Body of pancreas (tissue), 4 donors: ENCODE data around the gene OXSM. TPM values are rescaled to one million over a fixed set of nuclear protein-coding genes. Genes with fewer than 3 reads are reported as not detected.
A peak's percentile ranks its signal among the peaks of the same experiment; 100 is the strongest.

Experiments used
- ATAC-seq: fragments of 150-250 bp; one replicate; pipeline ENCODE4 v1.9.1; 2016
- DNase-seq, 4 donors: peaks; one replicate each; pipeline ENCODE4 v3.0.0-alpha.2; 2019
- H3K27ac ChIP-seq, 4 donors: fragments of 200-600 bp; sonication (generic); 1 replicate in 3 of 4; 2 replicates in 1 of 4; pipeline versions ENCODE4 v1.5.1 to v1.6.1; 2016 to 2019; ENCODE audit warnings: mild to moderate bottlenecking in 1 of 4, mixed read lengths in 1 of 4, moderate library complexity in 1 of 4
- H3K27me3 ChIP-seq, 2 donors: fragments of 200-600 bp; sonication (generic); one replicate each; pipeline ENCODE4 v1.6.0; 2016; ENCODE audit warnings: mild to moderate bottlenecking in 1 of 2
- H3K36me3 ChIP-seq, 2 donors: fragments of 200-600 bp; sonication (generic); replicated peaks in 1 of 2; 2 replicates each; pipeline ENCODE4 v1.5.1; 2016; ENCODE audit warnings: low read depth in 2 of 2; ENCODE audit not compliant: insufficient read depth in 1 of 2
- H3K4me1 ChIP-seq: fragments of 200-600 bp; sonication (generic); one replicate; pipeline ENCODE4 v1.6.0; 2016
- H3K4me3 ChIP-seq, 2 donors: fragments of 200-600 bp; sonication (generic); 1 replicate in 1 of 2; 2 replicates in 1 of 2; pipeline ENCODE4 v1.5.1; 2016 to 2019
- H3K9me3 ChIP-seq, 3 donors: fragments of 200-600 bp; sonication (generic); 1 replicate in 2 of 3; 2 replicates in 1 of 3; pipeline ENCODE4 v1.5.1; 2016
- POLR2A ChIP-seq, 3 donors: fragments of 450-650 bp; IDR thresholded peaks; one replicate each; pipeline ENCODE4 v1.6.1; 2016; ENCODE audit warnings: antibody characterized with exemption in 3 of 3, mild to moderate bottlenecking in 2 of 3
- WGBS, 2 donors: methylation state at CpG; one replicate each; pipeline ENCODE4 v1.1.5; 2017; 5-methylcytosine and 5-hydroxymethylcytosine counted together
- intact Hi-C: fragments of 100-400 bp; cut with DNase I; formaldehyde crosslinking; loops from one replicate; pipeline ENCODE4 v1.15.1; 2023
- total RNA-seq, 2 donors: library from RNA; depleted of rRNA; stranded (reverse); fragments of >200 nt; gene quantifications; one replicate each; pipeline ENCODE4 v1.1.0, GENCODE V29; 2016
- TF ChIP-seq, protein P1 (sequence below), 7 experiments: fragments of 450-650 bp in 4 of 7; fragments of 200-600 bp in 3 of 7; sonication (generic) in 3 of 7; IDR thresholded peaks; one replicate each; pipeline ENCODE4 v1.5.1; 2016 to 2019; ENCODE audit warnings: antibody characterized with exemption in 7 of 7

OXSM gene
- total RNA-seq, 2 donors from 2014 or later: 5.3 to 7.0 TPM

DNA sequence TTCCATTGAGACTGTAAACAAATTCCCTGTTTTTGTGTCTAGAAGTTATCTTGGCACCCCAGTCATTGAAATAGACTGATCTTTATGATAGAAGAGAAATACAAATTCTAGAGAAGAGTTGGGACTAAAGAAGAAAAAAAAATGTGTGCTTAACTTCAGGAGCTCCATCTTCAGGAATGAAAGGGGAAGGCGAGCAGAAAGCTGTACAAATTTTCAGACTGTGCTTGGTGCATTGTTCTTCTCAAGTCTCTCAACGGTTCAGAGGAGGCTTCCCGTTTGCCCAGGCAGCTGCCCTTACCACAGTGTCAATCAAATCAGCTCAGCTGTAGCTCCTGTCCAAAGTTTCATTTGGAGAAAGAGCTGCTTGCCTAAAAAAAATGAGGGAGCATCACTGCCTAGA, 41.7 kb downstream of the OXSM start:
- DNase-seq: no peak
- WGBS, 2 donors: 6 to 11% methylated on average over 3 of the region's 3 CpGs
- H3K4me3 ChIP-seq: no peak overlapping the region
- no peaks in the 10 kb centered on the region for H3K27me3 ChIP-seq
- no peak for ATAC-seq
- no peak overlapping the region for H3K27ac ChIP-seq
- intact Hi-C loops: no loop called here
- H3K4me1 ChIP-seq: no peaks in the 10 kb centered on the region
- H3K36me3 ChIP-seq: no peaks in the 10 kb centered on the region
- H3K9me3 ChIP-seq: no peaks in the 10 kb centered on the region
- TF ChIP-seq POLR2A (IDR thresholded peaks at IDR 0.05): no peak
- TF ChIP-seq, protein P1, sequence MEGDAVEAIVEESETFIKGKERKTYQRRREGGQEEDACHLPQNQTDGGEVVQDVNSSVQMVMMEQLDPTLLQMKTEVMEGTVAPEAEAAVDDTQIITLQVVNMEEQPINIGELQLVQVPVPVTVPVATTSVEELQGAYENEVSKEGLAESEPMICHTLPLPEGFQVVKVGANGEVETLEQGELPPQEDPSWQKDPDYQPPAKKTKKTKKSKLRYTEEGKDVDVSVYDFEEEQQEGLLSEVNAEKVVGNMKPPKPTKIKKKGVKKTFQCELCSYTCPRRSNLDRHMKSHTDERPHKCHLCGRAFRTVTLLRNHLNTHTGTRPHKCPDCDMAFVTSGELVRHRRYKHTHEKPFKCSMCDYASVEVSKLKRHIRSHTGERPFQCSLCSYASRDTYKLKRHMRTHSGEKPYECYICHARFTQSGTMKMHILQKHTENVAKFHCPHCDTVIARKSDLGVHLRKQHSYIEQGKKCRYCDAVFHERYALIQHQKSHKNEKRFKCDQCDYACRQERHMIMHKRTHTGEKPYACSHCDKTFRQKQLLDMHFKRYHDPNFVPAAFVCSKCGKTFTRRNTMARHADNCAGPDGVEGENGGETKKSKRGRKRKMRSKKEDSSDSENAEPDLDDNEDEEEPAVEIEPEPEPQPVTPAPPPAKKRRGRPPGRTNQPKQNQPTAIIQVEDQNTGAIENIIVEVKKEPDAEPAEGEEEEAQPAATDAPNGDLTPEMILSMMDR (IDR thresholded peaks at IDR 0.05): peak in 1 of 7 experiments; percentile 8

DNA sequence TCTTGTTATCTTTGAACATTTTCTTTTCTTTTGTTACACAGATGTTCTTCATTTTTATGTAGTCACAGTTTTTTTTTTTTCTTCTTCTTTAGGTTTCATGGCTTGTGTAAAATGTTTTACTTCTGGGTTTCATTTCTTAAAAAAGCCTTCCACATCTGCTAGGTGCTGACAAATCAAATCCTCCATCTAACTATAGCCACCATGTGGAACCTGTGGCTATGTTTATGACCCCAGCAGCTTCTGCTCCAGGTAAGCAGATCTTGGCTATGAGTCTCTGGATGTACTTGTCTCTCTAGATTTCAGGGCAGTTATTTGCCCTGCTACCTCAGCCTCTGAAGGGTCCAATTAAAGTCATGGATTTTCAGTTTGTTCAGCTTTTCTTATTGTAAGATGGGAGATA, 44.5 kb downstream of the OXSM start:
- DNase-seq (no peak), ATAC-seq (no peak)
- no peaks in the 10 kb centered on the region for H3K9me3 ChIP-seq
- H3K4me1 ChIP-seq: no peaks in the 10 kb centered on the region
- no peaks in the 10 kb centered on the region for H3K36me3 ChIP-seq
- H3K27me3 ChIP-seq: no peaks in the 10 kb centered on the region
- H3K4me3 ChIP-seq: no peak overlapping the region
- TF ChIP-seq, protein P1 (IDR thresholded peaks at IDR 0.05): no peak
- TF ChIP-seq POLR2A (IDR thresholded peaks at IDR 0.05): no peak
- intact Hi-C loops: no loop called here
- H3K27ac ChIP-seq: no peak overlapping the region

- no peaks in the 10 kb centered on the region for H3K27me3 ChIP-seq
- intact Hi-C loops: no loop called here
- ATAC-seq: no peak
- no peaks in the 10 kb centered on the region for H3K36me3 ChIP-seq
- H3K9me3 ChIP-seq: no peaks in the 10 kb centered on the region
- 87 to 93% methylated on average over 2 of the region's 2 CpGs for WGBS, 2 donors
- no peak overlapping the region for H3K4me3 ChIP-seq
- DNase-seq: no peak
- TF ChIP-seq, protein P1 (IDR thresholded peaks at IDR 0.05): no peak
- no peaks in the 10 kb centered on the region for H3K4me1 ChIP-seq
- no peak overlapping the region for H3K27ac ChIP-seq
These were observed 46.7 kb downstream of the OXSM start for GRCh38 chr3:25836579-25836978.

DNA sequence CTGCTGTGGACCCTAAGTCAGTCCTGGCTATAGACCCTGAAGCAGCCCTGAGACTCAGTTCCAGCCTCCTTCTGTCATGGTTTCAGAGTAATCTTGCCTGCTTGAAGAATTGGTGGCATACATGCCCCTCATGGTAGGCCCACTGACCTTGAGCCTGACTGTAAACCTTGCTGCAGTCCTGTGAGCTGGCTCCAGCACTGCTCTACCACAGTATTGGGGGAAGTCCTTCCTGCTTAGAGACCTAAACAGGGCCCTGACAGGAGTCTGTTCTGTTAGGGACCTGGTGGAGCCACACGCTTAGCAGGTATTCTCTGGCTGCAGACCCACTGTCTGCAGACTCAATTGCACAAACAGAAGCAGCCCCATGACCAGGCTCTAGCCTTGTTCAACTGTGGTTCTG, 47.1 kb downstream of the OXSM start:
- TF ChIP-seq POLR2A (IDR thresholded peaks at IDR 0.05): no peak
- TF ChIP-seq, protein P1 (IDR thresholded peaks at IDR 0.05): no peak
- H3K27ac ChIP-seq: no peak overlapping the region
- H3K36me3 ChIP-seq: no peaks in the 10 kb centered on the region
- DNase-seq (no peak), ATAC-seq (no peak)
- no peaks in the 10 kb centered on the region for H3K27me3 ChIP-seq
- 0% methylated on average over 1 of the region's 1 CpG; no CpG with 5 or more reads in 1 of the 2 donors for WGBS, 2 donors
- no peak overlapping the region for H3K4me3 ChIP-seq
- intact Hi-C loops: no loop called here
- no peaks in the 10 kb centered on the region for H3K9me3 ChIP-seq
- no peaks in the 10 kb centered on the region for H3K4me1 ChIP-seq

DNA sequence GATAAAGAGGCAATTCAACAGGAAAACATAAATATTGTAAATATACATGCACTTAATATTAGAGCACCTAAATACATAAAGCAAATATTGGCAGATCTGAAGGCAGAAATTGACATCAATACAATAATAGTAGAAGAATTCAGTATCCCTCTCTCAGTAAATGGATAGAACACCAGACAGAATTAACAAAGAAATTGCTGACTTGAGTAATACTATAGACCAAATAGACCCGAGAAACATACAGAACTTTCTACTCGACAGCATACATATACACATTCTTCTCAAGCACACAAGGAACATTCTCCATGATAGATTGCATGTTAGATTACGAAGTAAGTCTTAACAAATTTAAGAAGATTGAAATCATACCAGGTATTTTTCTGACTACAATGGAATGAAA, 50.2 kb downstream of the OXSM start:
- no peaks in the 10 kb centered on the region for H3K4me1 ChIP-seq
- intact Hi-C loops: no loop called here
- no peak for DNase-seq
- no peak overlapping the region for H3K27ac ChIP-seq
- ATAC-seq: no peak
- H3K9me3 ChIP-seq: no peaks in the 10 kb centered on the region
- H3K36me3 ChIP-seq: no peaks in the 10 kb centered on the region
- TF ChIP-seq, protein P1 (IDR thresholded peaks at IDR 0.05): no peak
- TF ChIP-seq POLR2A (IDR thresholded peaks at IDR 0.05): no peak
- WGBS, 2 donors: 86 to 87% methylated on average over 3 of the region's 3 CpGs
- no peaks in the 10 kb centered on the region for H3K27me3 ChIP-seq
- no peak overlapping the region for H3K4me3 ChIP-seq
